ENCODE results near the gene KRT3. TPM values are rescaled to one million over a fixed set of nuclear protein-coding genes. Genes with fewer than 3 reads are reported as not detected.

The KRT3 gene
- total RNA-seq, 1 experiment from 2014 or later: not detected

DNA sequence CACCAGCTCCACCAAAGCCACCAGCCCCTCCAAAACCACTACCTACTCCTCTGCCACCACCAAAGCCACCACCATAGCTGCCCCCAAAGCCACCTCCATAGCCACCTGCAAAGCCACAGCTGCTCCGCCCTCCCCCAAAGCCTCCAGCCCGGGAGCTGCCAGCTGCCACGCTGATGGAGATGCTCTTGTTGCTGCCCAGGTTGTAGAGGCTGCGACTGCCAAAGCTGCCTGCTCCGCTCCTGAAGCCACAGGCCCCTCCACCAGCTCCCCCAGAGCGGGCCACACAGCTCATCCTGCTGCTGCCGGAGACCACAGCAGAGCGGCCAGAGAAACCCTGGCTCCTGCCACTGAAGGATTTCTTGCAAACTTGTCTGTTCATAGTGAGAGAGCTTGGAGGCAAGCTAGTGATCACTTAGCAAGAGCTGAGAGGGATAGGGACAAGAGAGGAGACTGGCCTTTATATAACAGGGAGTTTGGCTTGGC lies 19.0 kb downstream of the KRT3 start, which contains the start of gene KRT76:
KRT76 (minus strand) TSS at position 433 of the 483 bp plus-strand sequence; CDS start at position 379, 54 bp downstream.
- Histone ChIP-seq H3K27me3 (replicated peaks; ENCODE audit: insufficient read depth, low read depth, low read length, poor library complexity) (no peaks in the 10 kb centered on the region), H3K4me1 (ENCODE audit: insufficient read depth, low read length, poor library complexity, severe bottlenecking) (no peaks in the 10 kb centered on the region), H3K9me3 (ENCODE audit: low read depth, low read length, poor library complexity, severe bottlenecking) (no peaks in the 10 kb centered on the region), H3K4me3 (ENCODE audit: low read depth, low read length, poor library complexity, severe bottlenecking) (no peak within 1 kb of the TSS), H3K27ac (ENCODE audit: low read depth, low read length, poor library complexity, severe bottlenecking) (no peak within 1 kb of the TSS), H3K36me3 (ENCODE audit: insufficient read depth, low read length, poor library complexity, severe bottlenecking) (no peaks in the 10 kb centered on the region)
- TF ChIP-seq, protein P1, sequence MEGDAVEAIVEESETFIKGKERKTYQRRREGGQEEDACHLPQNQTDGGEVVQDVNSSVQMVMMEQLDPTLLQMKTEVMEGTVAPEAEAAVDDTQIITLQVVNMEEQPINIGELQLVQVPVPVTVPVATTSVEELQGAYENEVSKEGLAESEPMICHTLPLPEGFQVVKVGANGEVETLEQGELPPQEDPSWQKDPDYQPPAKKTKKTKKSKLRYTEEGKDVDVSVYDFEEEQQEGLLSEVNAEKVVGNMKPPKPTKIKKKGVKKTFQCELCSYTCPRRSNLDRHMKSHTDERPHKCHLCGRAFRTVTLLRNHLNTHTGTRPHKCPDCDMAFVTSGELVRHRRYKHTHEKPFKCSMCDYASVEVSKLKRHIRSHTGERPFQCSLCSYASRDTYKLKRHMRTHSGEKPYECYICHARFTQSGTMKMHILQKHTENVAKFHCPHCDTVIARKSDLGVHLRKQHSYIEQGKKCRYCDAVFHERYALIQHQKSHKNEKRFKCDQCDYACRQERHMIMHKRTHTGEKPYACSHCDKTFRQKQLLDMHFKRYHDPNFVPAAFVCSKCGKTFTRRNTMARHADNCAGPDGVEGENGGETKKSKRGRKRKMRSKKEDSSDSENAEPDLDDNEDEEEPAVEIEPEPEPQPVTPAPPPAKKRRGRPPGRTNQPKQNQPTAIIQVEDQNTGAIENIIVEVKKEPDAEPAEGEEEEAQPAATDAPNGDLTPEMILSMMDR (conservative IDR thresholded peaks at IDR 0.05; ENCODE audit: low read depth, low read length): no peak
- no peak for TF ChIP-seq EZH2 (IDR thresholded peaks at IDR 0.05; ENCODE audit: borderline replicate concordance, low read depth, low read length, poor library complexity, severe bottlenecking)
- no peak for DNase-seq (ENCODE audit: low spot score)
- POLR2A ChIA-PET (ENCODE audit: low non-redundant PET): no interaction called here
- CTCF ChIA-PET: no interaction called here
- intact Hi-C loops (cut with micrococcal nuclease; ENCODE audit: unreplicated experiment): no loop called here
- BruUV-seq (replicated peaks): no TSS peak

DNA sequence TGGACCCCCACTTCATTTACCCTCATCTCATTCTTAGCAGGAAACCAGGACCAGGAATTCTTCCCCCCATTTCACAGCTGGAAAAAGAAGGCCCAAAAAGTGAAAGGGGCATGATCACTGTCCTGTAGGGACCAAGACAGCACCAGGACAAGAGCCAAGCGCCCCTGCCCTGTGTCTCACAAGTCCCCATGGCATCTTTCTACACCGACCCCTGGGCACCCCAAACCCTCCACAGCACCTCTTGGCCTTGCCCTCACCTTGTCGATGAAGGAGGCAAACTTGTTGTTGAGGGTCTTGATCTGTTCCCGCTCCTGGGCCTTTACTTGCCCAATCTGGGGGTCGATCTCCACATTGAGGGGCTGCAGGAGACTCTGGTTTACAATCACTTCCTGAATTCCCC lies 19.5 kb downstream of the KRT3 start:
- Histone ChIP-seq H3K9me3 (ENCODE audit: low read depth, low read length, poor library complexity, severe bottlenecking) (no peaks in the 10 kb centered on the region), H3K36me3 (ENCODE audit: insufficient read depth, low read length, poor library complexity, severe bottlenecking) (no peaks in the 10 kb centered on the region), H3K4me3 (ENCODE audit: low read depth, low read length, poor library complexity, severe bottlenecking) (no peak overlapping the region), H3K27ac (ENCODE audit: low read depth, low read length, poor library complexity, severe bottlenecking) (no peak overlapping the region), H3K27me3 (replicated peaks; ENCODE audit: insufficient read depth, low read depth, low read length, poor library complexity) (no peaks in the 10 kb centered on the region), H3K4me1 (ENCODE audit: insufficient read depth, low read length, poor library complexity, severe bottlenecking) (no peaks in the 10 kb centered on the region)
- no peak for DNase-seq (ENCODE audit: low spot score)
- ChIA-PET POLR2A (ENCODE audit: low non-redundant PET) (no interaction called here), CTCF (no interaction called here)
- BruUV-seq (replicated peaks): no TSS peak
- no peak for TF ChIP-seq EZH2 (IDR thresholded peaks at IDR 0.05; ENCODE audit: borderline replicate concordance, low read depth, low read length, poor library complexity, severe bottlenecking)
- TF ChIP-seq, protein P1 (conservative IDR thresholded peaks at IDR 0.05; ENCODE audit: low read depth, low read length): no peak
- intact Hi-C loops (cut with micrococcal nuclease; ENCODE audit: unreplicated experiment): no loop called here

DNA sequence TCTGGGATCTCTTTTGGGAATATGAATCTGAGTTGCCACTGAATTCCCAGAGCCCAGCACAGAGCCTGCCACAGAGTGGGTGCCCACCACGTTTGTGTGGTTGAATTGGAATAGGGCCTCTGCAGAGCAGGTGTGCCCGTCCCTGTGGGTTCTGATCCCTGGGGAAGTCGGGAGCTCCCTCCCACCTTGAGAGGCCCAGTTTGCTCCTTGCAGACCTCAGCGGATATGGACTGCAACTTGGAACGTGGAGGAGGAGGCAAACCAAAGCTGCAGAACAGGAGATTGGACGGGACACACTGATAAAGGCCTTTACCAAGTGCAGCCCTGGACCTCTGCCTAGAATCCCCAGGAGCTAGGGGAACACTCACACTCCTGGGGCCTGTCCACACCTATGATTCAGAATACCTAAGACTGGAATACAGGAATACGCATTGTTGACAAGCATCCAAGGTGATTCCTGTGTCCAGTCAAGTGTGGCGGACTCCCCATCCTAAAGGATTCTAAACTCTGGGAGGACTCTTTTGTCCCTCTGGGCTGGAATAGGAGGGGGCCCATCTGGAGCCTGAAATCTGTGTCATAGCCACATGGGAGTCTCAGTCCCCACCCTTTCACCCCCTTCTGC lies 21.2 kb downstream of the KRT3 start:
- Histone ChIP-seq H3K36me3 (ENCODE audit: insufficient read depth, low read length, poor library complexity, severe bottlenecking) (no peaks in the 10 kb centered on the region), H3K9me3 (ENCODE audit: low read depth, low read length, poor library complexity, severe bottlenecking) (no peaks in the 10 kb centered on the region), H3K4me3 (ENCODE audit: low read depth, low read length, poor library complexity, severe bottlenecking) (no peak overlapping the region), H3K27me3 (replicated peaks; ENCODE audit: insufficient read depth, low read depth, low read length, poor library complexity) (no peaks in the 10 kb centered on the region), H3K4me1 (ENCODE audit: insufficient read depth, low read length, poor library complexity, severe bottlenecking) (no peaks in the 10 kb centered on the region), H3K27ac (ENCODE audit: low read depth, low read length, poor library complexity, severe bottlenecking) (no peak overlapping the region)
- DNase-seq (ENCODE audit: low spot score): no peak
- ChIA-PET POLR2A (ENCODE audit: low non-redundant PET) (no interaction called here), CTCF (no interaction called here)
- BruUV-seq (replicated peaks): no TSS peak
- intact Hi-C loops (cut with micrococcal nuclease; ENCODE audit: unreplicated experiment): no loop called here
- no peak for TF ChIP-seq EZH2 (IDR thresholded peaks at IDR 0.05; ENCODE audit: borderline replicate concordance, low read depth, low read length, poor library complexity, severe bottlenecking)
- TF ChIP-seq, protein P1 (conservative IDR thresholded peaks at IDR 0.05; ENCODE audit: low read depth, low read length): no peak
